ENCODE data around the gene RSRC1.

DNA sequence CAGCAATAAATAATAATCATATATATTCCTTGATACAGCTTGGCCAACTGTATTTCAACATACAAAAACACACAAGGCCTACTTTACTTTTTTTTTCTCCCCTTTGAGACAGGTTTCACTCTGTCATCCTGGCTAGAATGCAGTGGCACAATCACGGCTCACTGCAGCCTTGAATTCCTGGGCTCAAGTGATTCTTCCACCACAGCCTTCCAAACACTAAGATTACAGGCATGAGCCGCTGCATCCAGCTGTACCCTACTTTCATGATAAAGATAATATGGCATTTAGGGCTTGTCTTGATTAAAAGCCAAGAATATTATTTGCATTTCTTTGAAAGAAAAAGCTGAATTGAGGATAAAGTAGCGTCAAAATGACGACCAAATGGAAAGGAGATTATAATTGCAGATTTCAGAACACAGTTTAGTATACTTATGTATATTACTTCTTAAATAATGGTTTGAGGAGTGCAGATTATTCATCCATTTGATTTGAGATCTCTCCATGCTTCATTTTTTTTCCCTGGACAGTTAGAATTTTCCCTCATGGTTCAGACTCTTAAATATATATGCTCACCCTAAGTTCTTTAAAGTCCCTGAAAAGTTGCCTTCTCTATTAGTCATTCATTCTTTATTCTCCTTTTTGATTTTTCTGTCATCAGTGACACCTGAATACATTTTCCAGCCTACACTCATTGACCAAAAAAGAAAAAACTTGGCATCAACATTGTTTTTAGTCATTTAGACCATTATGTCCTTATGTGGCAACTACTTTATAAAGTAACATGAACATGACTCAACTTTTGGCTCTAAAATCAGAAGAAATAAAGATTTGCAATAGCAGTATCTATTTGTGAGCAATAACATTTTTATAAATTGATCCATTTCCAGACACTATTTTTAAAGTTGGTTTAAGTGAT, 412.6 kb downstream of the RSRC1 start:
- TF ChIP-seq, protein P1, sequence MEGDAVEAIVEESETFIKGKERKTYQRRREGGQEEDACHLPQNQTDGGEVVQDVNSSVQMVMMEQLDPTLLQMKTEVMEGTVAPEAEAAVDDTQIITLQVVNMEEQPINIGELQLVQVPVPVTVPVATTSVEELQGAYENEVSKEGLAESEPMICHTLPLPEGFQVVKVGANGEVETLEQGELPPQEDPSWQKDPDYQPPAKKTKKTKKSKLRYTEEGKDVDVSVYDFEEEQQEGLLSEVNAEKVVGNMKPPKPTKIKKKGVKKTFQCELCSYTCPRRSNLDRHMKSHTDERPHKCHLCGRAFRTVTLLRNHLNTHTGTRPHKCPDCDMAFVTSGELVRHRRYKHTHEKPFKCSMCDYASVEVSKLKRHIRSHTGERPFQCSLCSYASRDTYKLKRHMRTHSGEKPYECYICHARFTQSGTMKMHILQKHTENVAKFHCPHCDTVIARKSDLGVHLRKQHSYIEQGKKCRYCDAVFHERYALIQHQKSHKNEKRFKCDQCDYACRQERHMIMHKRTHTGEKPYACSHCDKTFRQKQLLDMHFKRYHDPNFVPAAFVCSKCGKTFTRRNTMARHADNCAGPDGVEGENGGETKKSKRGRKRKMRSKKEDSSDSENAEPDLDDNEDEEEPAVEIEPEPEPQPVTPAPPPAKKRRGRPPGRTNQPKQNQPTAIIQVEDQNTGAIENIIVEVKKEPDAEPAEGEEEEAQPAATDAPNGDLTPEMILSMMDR (optimal IDR thresholded peaks at IDR 0.05 in 1 of 3, IDR thresholded peaks at IDR 0.05 in 1 of 3, conservative IDR thresholded peaks at IDR 0.05 in 1 of 3; ENCODE audit: extremely low read depth in 1 of 3, insufficient read depth in 2 of 3, low read length in 3 of 3) = no peak
- TF ChIP-seq EZH2 (IDR thresholded peaks at IDR 0.05; ENCODE audit: low read length) = no peak

Data from keratinocyte (primary cell).